8988T (cell line): Measurements from ENCODE around the gene PSMB2.

ENCODE experiments used
- DNase-seq: peaks from one replicate; pipeline ENCODE4 v3.0.0; 2011

Gene PSMB2

GRCh38 chr1:35570589-35571137 lies 70.7 kb downstream of the PSMB2 start:
- no peak for DNase-seq

- no peak for DNase-seq
These were observed 71.4 kb downstream of the PSMB2 start for GRCh38 chr1:35569936-35570335.

DNA sequence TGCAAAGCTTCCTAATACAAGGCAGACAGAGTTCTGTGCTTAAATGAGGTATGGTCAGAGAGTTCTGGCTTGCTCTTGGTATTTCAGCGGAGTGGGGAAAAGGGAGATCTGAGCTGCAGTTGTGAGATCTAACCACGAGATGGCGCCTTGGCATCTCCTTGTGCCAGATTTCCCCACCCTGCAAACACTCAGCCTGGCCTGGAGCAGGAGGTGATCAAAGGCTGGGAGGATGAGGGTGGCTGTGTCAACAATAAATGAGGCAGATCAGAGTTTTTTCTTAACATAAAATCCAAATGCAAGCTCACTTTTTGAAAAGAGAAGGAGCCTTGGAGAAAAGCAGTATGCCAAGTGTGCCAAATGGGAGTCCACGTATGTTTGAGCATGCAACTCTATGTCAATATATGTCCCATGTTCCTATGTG lies 72.3 kb downstream of the PSMB2 start:
- peak; percentile 78 for DNase-seq

DNA sequence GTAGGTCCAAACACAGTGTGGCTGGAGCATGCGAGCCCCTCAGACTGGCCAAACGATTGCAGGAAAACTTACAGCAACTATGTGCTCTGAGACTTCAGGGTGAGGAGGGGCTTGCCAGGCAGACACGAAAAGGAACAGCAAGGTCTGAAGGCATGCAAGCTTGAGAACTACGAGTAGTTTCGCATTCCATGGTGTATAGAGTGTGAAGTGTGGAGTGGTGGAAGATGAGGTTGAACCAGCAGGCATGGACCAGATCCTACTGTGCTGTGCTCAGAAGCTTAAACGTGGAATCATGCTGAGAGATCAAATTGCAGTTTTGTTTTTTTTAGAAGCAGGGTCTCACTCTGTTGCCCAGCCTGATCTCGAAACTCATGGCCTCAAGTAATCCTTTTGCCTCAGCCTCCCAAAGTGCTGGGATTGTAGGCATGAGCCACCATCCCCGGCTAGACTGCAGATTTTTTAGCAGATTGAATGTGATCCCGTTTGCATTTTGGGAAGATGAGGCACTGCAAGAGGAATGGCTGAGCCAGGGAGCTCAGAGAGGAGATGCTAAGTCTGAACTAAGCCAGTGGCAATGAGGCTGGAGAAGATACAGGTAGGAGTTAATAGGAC lies 73.3 kb downstream of the PSMB2 start:
- no peak for DNase-seq

- DNase-seq: no peak
These were observed 75.6 kb downstream of the PSMB2 start for GRCh38 chr1:35565742-35566133.

GRCh38 chr1:35564884-35565741 lies 76.2 kb downstream of the PSMB2 start:
- DNase-seq: no peak

DNA sequence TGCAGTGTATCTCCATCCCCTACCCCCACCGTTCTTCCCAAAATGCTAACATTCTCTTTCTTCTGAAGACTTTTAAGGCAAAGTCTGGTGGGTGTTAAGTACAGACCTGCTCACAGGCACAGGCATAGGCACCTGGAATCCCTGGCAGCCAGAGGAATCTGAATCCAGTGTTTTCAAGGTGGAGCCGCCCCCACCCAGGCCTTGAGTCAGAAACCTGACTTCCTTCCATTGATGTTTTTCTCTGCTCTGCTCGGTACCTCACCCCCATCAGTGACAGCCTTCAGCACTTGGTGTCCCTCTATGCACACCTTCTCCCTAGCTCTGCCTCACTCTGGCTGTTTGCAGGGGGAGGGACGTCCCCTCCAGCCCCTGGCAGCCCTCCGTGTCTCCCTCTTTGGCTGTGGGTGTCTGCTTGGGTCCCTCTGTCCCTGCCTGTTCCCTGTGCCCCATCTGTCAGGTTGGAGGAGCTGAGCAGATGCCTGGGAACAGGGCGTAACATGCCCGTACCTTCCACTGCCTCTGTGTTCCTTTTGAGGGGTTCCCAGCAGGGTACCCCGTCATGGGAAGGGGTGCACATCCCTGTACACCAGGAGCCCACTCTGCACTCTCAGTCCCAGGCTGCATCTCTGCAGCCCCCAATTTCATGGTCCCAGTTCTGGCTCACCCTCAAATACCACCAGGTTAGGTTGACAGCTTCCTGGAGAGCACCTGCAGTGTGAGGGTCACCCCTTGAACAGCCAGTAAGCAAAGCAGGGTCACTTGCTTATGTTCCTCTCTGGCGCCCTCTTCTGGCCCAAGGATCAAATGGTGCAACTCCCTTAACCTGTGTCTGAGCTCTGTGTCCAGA lies 77.1 kb downstream of the PSMB2 start:
- DNase-seq: peak; percentile 70

DNA sequence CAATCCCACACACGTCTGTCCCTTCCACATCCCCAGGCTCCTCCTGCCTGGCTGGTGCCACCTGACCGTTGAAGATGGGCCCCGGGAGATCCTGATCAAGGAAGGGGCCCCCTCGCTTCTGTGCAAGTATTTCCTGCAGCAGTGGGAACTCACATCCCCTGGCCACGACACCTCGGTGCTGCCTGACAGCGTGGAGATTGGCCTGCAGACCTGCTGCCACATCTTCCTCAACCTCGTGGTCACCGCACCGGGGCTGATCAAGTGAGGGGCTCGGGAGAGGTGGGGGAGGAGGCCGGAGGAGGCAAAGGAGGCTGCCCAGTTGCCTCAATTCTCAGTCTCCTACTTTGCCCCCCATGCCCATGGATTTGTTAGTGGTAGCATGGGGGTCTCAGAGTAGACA lies 78.2 kb downstream of the PSMB2 start:
- no peak for DNase-seq

- no peak for DNase-seq
These were observed 79.2 kb downstream of the PSMB2 start for GRCh38 chr1:35561972-35562680.

GRCh38 chr1:35561297-35561971 lies 79.9 kb downstream of the PSMB2 start:
- DNase-seq: no peak

- DNase-seq: no peak
These were observed 80.8 kb downstream of the PSMB2 start for GRCh38 chr1:35560256-35561225.

GRCh38 chr1:35559317-35559944 lies 81.9 kb downstream of the PSMB2 start:
- DNase-seq: no peak

DNA sequence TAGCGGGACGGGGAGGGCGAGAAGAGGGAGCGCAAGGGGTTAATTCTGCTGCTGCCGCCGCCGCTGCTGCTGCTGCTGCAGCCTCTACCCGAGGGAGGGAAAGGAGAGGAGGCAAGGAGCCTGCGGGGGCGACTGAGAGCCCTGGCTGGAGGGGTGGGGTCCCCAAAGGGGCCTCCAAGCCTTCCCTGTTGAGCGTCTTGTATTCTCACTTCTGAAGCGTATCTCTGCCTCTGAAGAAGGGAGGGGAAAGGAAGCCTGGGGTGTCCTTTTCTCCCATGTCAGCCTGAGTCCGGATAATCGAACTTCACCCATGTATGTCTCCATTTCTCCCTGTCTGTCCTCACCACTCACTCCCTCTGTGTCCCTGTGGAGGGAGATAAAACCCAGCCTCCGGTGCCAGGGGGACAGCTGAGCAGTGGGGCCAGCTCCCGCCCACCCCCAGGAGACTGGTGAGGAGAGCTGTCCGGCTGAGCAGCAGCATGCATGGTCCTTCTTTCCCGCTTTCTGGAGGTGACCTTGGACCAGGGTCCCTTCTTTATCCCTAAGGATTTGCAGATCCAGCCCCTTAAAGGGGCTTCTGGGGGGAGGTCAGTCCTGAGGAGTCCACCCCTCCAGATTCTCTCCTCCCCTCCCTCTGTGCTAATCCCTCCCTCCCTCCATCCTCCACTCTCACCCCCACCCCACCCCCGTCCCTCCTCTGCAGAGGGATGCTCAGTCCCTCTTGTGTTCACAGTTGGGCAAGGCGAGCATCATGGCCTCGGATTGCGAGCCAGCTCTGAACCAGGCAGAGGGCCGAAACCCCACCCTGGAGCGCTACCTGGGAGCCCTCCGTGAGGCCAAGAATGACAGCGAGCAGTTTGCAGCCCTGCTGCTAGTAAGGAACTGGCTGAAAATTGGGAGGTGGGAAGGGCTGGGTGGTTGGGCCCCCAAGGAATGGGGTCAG lies 82.7 kb downstream of the PSMB2 start:
- no peak for DNase-seq

- peak; percentile 72 for DNase-seq
These were observed 83.5 kb downstream of the PSMB2 start, which contains the start of gene NCDN for GRCh38 chr1:35557611-35558373. Gene NCDN (plus strand): TSS chr1:35557799. CDS start chr1:35558191, 392 bp downstream.

DNA sequence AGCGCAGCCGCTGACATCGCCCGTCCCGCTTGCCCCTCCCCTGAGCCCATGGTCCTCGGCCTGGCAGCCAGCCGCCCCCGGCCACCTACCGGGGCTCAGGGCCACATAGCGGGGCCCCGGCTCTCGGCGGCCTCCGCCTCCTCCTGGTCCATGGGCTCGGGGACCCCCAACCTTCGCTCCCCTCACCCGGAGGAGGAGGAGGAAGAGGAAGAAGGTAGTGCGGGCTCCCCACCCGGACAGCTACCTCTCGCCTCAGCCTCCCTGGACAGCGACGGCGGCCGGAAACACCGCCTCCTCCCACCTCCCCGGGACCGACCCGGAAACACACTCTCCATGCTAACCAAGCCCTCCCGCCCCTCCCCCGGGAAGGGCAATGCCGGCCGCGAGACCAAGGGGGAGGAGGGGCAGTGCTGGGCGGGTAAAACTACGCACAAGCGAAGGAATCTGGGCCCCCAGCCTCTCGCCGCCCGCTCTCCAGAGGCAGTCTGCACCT lies 84.2 kb downstream of the PSMB2 start, which contains the start of gene KIAA0319L:
Gene KIAA0319L, minus strand, starts transcription at position 286 of the 493 bp plus-strand sequence. CDS start 2,912 bp downstream, outside the sequence.
- DNase-seq: peak; percentile 67

DNA sequence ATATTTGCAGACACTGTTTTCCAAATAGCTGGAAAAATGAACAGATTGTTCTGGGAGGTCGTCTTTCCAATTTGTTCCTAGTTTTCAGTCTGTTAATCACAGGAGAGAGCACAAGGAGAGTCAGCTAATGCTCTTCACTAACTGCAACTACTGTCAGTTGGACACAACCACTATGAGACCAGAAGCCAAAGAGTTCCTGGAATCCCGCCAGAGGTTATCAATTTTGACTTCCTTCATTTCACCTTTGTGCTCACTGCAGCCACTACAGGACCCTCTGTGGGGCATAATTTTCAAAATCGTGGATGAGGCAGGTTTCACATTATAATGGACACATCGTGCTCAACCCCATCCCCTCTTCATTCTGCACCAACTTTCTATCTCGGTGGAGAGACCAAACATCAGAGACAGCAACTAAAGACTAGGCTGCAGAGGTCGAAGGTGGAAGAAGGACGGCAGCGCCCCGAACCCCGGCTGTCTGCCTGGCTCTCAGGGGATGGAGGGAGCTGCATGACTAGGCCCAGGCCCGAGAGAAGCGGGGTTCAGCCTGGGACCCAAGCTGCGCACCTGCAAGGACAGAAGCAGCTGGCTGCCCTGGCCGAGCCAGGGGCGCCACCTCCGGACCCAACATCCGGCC lies 84.7 kb downstream of the PSMB2 start:
- no peak for DNase-seq
